HepG2 (cell line): Measurements from ENCODE around the gene HLA-DRB5. TPM values are rescaled to one million over a fixed set of nuclear protein-coding genes. Genes with fewer than 3 reads are reported as not detected.
"Not testable (repeated sequence)": the region's sequence is repeated elsewhere in the genome, so short reads cannot be mapped to it uniquely, and the experiment has no call there.

ENCODE experiments used
- ATAC-seq: fragments of 200-7000 bp; cut with Tn5 transposase; 3 replicates; pipeline ENCODE4 v1.9.1; 2020; ENCODE audit warnings: mild to moderate bottlenecking, moderate library complexity
- BruUV-seq: library from RNA; stranded (reverse); fragments of 400-500 nt; replicated peaks from 2 replicates; lab custom pipeline; 2021; lab: Mats Ljungman, UMichigan
- CTCF ChIA-PET: fragments of 300-600 bp; formaldehyde crosslinking; extraction: SDS; loops from one replicate; lab custom pipeline; 2021; ENCODE audit warnings: low total read pairs, inconsistent platforms, low intra/inter-chr PET ratio; lab: Yijun Ruan, JAX
- POLR2A ChIA-PET: fragments of 350-600 bp; sonication (Branson Sonifier 250); formaldehyde crosslinking; loops from one replicate; lab custom pipeline; 2020; ENCODE audit warnings: antibody characterized with exemption, inconsistent platforms; lab: Yijun Ruan, JAX
- DNase-seq: peaks from one replicate; pipeline ENCODE4 v3.0.0-alpha.2; 2015; ENCODE audit warnings: low spot score
- FAIRE-seq: peaks from 3 replicates; lab custom pipeline; 2011; peaks lifted over from hg19 to GRCh38; lab: Jason Lieb, UNC
- H2AFZ ChIP-seq: one replicate; pipeline ENCODE4 v1.6.1; 2011; ENCODE audit warnings: low read length, inconsistent platforms
- H3K27ac ChIP-seq: fragments of 300-600 bp; 3 replicates; pipeline ENCODE4 v1.8.0; 2011; ENCODE audit warnings: mixed run types, mild to moderate bottlenecking, mixed read lengths, low read length, inconsistent platforms; ENCODE audit not compliant: insufficient read depth; ENCODE audit errors: extremely low read length
- H3K27me3 ChIP-seq, 2 experiments: fragments of 200-600 bp in 1 of 2; 2 replicates in 1 of 2; 3 replicates in 1 of 2; pipeline versions ENCODE4 v1.6.0 to v1.8.0; 2011; ENCODE audit warnings: low read length in 2 of 2, mild to moderate bottlenecking in 2 of 2, moderate library complexity in 2 of 2, inconsistent platforms in 1 of 2; ENCODE audit not compliant: insufficient read depth in 2 of 2, control insufficient read depth in 1 of 2
- H3K36me3 ChIP-seq, 2 experiments: fragments of 200-600 bp in 1 of 2; replicated peaks in 1 of 2; 2 replicates in 1 of 2; 3 replicates in 1 of 2; pipeline versions ENCODE4 v1.5.1 to v1.8.0; 2011; ENCODE audit warnings: low read length in 2 of 2, inconsistent platforms in 1 of 2; ENCODE audit not compliant: insufficient read depth in 2 of 2, control insufficient read depth in 1 of 2
- H3K4me1 ChIP-seq: 2 replicates; pipeline ENCODE4 v1.5.1; 2012; ENCODE audit warnings: low read length, inconsistent platforms; ENCODE audit not compliant: insufficient read depth
- H3K4me2 ChIP-seq: 2 replicates; pipeline ENCODE4 v1.6.0; 2011; ENCODE audit warnings: low read depth, low read length, inconsistent platforms
- H3K4me3 ChIP-seq, 3 experiments: fragments of 200-600 bp in 1 of 3; sonication (generic), shearing (Covaris generic) in 1 of 3; replicated peaks in 1 of 3; 2 replicates each; pipeline ENCODE4 v1.5.1; 2011 to 2016; ENCODE audit warnings: low read length in 3 of 3, inconsistent platforms in 2 of 3, low read depth in 2 of 3, mild to moderate bottlenecking in 2 of 3, control low read depth in 1 of 3, mixed read lengths in 1 of 3; ENCODE audit not compliant: insufficient read depth in 1 of 3
- H3K79me2 ChIP-seq: one replicate; pipeline ENCODE4 v1.6.1; 2011; ENCODE audit warnings: low read length, inconsistent platforms; ENCODE audit not compliant: insufficient read depth
- H3K9ac ChIP-seq: 2 replicates; pipeline ENCODE4 v1.6.0; 2011; ENCODE audit warnings: mild to moderate bottlenecking, low read depth, low read length, inconsistent platforms; ENCODE audit not compliant: insufficient read depth
- H3K9me3 ChIP-seq: 2 replicates; pipeline ENCODE4 v1.5.1; 2012; ENCODE audit warnings: mild to moderate bottlenecking, low read length
- H4K20me1 ChIP-seq: 2 replicates; pipeline ENCODE4 v1.6.0; 2011; ENCODE audit warnings: inconsistent platforms, mild to moderate bottlenecking, low read length, moderate library complexity; ENCODE audit not compliant: insufficient read depth
- CEBPG ChIP-seq: IDR thresholded peaks from 2 replicates; pipeline ENCODE4 v1.6.1; 2016
- DNMT1 ChIP-seq: sonication (generic); formaldehyde crosslinking; IDR thresholded peaks from 2 replicates; pipeline ENCODE4 v1.5.1; 2020; ENCODE audit warnings: mild to moderate bottlenecking, missing genetic modification reagents
- ETS1 ChIP-seq: sonication (generic); formaldehyde crosslinking; IDR thresholded peaks from 2 replicates; pipeline ENCODE4 v1.4.0; 2020; ENCODE audit warnings: missing genetic modification reagents
- MEF2D ChIP-seq: sonication (generic); formaldehyde crosslinking; IDR thresholded peaks from 2 replicates; pipeline ENCODE4 v1.5.1; 2020; ENCODE audit warnings: mild to moderate bottlenecking, missing genetic modification reagents
- ZBTB7B ChIP-seq: sonication (generic); formaldehyde crosslinking; IDR thresholded peaks from 2 replicates; pipeline ENCODE4 v1.4.0; 2020; ENCODE audit warnings: missing genetic modification reagents
- ZNF124 ChIP-seq: sonication (generic); formaldehyde crosslinking; IDR thresholded peaks from 2 replicates; pipeline ENCODE4 v1.4.0; 2020; ENCODE audit warnings: missing genetic modification reagents
- ZNF3 ChIP-seq: IDR thresholded peaks from 2 replicates; pipeline ENCODE4 v1.7.0; 2017; ENCODE audit warnings: inconsistent platforms
- ZNF574 ChIP-seq: sonication (generic); formaldehyde crosslinking; IDR thresholded peaks from 2 replicates; pipeline ENCODE4 v1.4.0; 2020; ENCODE audit warnings: missing genetic modification reagents
- WGBS: methylation state at CpG from one replicate; pipeline ENCODE4 v1.1.6; 2017; ENCODE audit warnings: low lambda C conversion rate; 5-methylcytosine and 5-hydroxymethylcytosine counted together
- in situ Hi-C: cut with HindIII; loops from 2 replicates; pipeline ENCODE4 v1.10.0; 2017; ENCODE audit warnings: low pct_unique_long_range_greater_than_20kb; ENCODE audit not compliant: extremely low pct_ligation_motif_present
- intact Hi-C: fragments of 100-400 bp; cut with micrococcal nuclease; formaldehyde crosslinking; loops from one replicate; pipeline ENCODE4 v1.10.0; 2022; ENCODE audit not compliant: unreplicated experiment
- polyA plus RNA-seq, 8 experiments: library from polyadenylated mRNA; depleted of rRNA in 3 of 8; stranded (reverse) in 7 of 8; unstranded in 1 of 8; fragments of >200 nt; fragmentation: Illumina TruSeq in 4 of 8; extraction: Trizol in 4 of 8; gene quantifications; 2 replicates each; pipeline versions ENCODE4 v1.2.1 to v1.2.3, GENCODE V29; 2011 to 2016; ENCODE audit warnings: low read depth in 4 of 8, missing spikeins in 1 of 8, mixed read lengths in 1 of 8; ENCODE audit not compliant: insufficient read depth in 1 of 8
- total RNA-seq, 5 experiments: library from RNA; depleted of rRNA; stranded (reverse); fragments of >200 nt; fragmentation: Illumina TruSeq; extraction: Trizol; gene quantifications; 2 replicates each; pipeline ENCODE4 v1.2.3, GENCODE V29; 2016; ENCODE audit warnings: low read depth in 1 of 5

Gene HLA-DRB5
- total and polyA plus RNA-seq, 2 of the 13 experiments (the other 11 are each of a cell fraction or from before 2014, with no cell fraction given): not detected

GRCh38 chr6:32539839-32540238 is 9.8 kb upstream of the HLA-DRB5 start (continued):
- TF ChIP-seq ZNF124: no peak
- no peak for TF ChIP-seq ZBTB7B (CRISPR knock-in tag)
- TF ChIP-seq ETS1: no peak
- TF ChIP-seq MEF2D: no peak

- H3K4me2 ChIP-seq, H3K9ac ChIP-seq, H3K27ac ChIP-seq, ATAC-seq, H3K79me2 ChIP-seq, H3K27me3 ChIP-seq, POLR2A ChIA-PET, H3K4me3 ChIP-seq, H2AFZ ChIP-seq, DNase-seq, H3K36me3 ChIP-seq, FAIRE-seq, H3K4me1 ChIP-seq, in situ Hi-C loops, intact Hi-C loops, CTCF ChIA-PET, H4K20me1 ChIP-seq, BruUV-seq, H3K9me3 ChIP-seq: not testable (repeated sequence)
- 2% methylated on average over 3 of the region's 3 CpGs for WGBS
Observed at GRCh38 chr6:32530431-32530793, 325 bp upstream of the HLA-DRB5 start.

- no peak for FAIRE-seq
- H2AFZ ChIP-seq: no peak overlapping the region
- no peak overlapping the region for H3K4me2 ChIP-seq
Observed at GRCh38 chr6:32522302-32523047, 7.6 kb downstream of the HLA-DRB5 start.

More at GRCh38 chr6:32522302-32523047, 7.6 kb downstream of the HLA-DRB5 start:
- BruUV-seq: no TSS peak
- POLR2A ChIA-PET: no interaction called here
- 21% methylated on average over 4 of the region's 19 CpGs for whole genome bisulfite sequencing
- in situ Hi-C loops (no loop called here), intact Hi-C loops (no loop called here)
- CTCF ChIA-PET: no interaction called here
- Histone ChIP-seq H3K9ac (no peak overlapping the region), H4K20me1 (no peaks in the 10 kb centered on the region), H3K27me3 (0 out of 5 replicates have a peak, but pooled peaks cover 0 to 2% of the 10 kb centered on the region in 2 experiments), H3K4me1 (no peaks in the 10 kb centered on the region), H3K9me3 (no peaks in the 10 kb centered on the region), H3K4me3 (no peak overlapping the region), H3K27ac (no peak overlapping the region), H3K36me3 (no peaks in the 10 kb centered on the region), H3K79me2 (no peaks in the 10 kb centered on the region)
- DNase-seq (no peak), ATAC-seq (no peak)
- TF ChIP-seq ZNF574 (no peak), CEBPG (CRISPR knock-in tag) (no peak), ZNF3 (CRISPR knock-in tag) (no peak), DNMT1 (CRISPR knock-in tag) (no peak)
